Stimulated activated CD4-positive, alpha-beta T cell treated with anti-CD3 and anti-CD28 coated beads, Interleukin-1b, Interleukin-23, amount 100 ng/mL, for 1 hour (primary cell): ENCODE results near the gene UNC45B.
"Not testable (repeated sequence)": the region's sequence is repeated elsewhere in the genome, so short reads cannot be mapped to it uniquely, and the experiment has no call there.

ENCODE experiments used
- DNase-seq, 2 donors: peaks; one replicate each; pipeline ENCODE4 v3.0.0-alpha.2; 2020; ENCODE audit warnings: low read depth in 2 of 2

UNC45B gene

GRCh38 chr17:35142467-35142796, 5.2 kb upstream of the UNC45B start:
- DNase-seq = no peak

- DNase-seq = no peak
Measured at GRCh38 chr17:35144840-35145239, 2.8 kb upstream of the UNC45B start.

DNA sequence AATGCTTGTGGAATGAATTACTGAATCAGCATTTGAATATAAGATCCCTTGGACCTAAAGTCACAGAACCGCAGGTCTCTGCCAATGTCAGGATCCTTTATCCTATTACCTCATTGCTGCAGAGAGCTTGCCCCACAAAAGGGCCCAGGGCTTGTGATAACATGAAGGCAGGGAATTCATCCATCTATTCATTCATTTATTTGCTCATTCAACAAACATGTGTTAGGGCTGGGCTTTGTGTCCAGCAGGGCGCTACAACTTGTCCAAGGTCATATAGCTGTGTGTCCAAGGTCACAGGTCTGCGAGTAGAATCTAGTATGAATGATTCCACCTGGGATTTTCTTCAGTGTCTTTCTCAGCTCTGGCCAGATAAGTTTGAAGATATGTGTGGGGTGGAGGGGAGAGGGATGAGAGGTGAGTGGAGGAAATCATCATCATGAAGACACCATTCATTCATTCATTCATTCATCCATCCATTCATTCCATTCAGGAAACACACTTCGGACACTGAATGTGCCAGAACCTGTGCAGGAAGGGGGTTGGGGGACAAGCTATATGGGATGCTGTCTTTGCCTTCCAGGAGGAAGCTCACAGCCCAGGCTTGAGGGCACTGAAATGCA, 1.3 kb upstream of the UNC45B start:
- DNase-seq = no peak

- DNase-seq = no peak
Measured at GRCh38 chr17:35148144-35148543, 527 bp downstream of the UNC45B start.

GRCh38 chr17:35149941-35150340, 2.3 kb downstream of the UNC45B start:
- DNase-seq = no peak

- not testable (repeated sequence) for DNase-seq
Measured at GRCh38 chr17:35151080-35151479, 3.5 kb downstream of the UNC45B start.

- DNase-seq = no peak
Measured at GRCh38 chr17:35152421-35153140, 5.0 kb downstream of the UNC45B start.

- DNase-seq = no peak
Measured at GRCh38 chr17:35154196-35155165, 6.9 kb downstream of the UNC45B start.

DNA sequence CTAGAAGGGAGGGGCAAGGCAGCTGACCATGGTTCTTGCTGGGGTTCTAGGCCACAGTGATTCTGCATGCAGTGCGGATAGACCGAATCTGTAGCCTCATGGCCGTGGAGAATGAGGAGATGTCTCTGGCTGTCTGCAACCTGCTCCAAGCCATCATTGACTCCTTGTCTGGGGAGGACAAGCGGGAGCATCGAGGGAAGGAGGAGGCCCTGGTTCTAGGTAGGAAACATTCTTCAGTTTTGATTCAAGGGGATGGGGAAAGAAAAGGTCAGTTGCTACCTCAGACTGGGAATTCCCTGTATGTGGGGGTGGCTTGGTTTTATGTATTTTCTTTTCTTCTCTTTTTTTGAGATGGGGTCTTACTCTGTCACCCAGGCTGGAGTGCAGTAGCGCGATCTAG, 7.6 kb downstream of the UNC45B start:
- no peak for DNase-seq

DNA sequence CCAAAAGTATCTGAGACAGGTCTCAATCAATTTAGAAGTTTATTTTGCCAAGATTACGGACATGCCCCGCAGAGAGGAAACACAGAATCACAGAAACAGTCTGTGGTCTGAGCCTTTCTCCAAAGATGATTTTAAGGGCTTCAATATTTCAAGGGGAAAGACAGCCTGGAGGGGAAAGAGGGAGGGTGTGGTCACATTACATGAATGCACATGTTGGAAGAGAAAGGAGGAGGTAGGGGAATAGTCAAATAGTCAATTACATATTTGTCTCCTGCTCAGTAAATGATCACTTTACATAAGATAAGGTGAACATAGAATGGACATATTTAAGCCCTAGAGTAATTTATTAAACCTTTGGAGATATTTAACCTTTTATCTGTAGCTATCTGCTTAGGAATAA, 12.3 kb downstream of the UNC45B start:
- no peak for DNase-seq

- no peak for DNase-seq
Measured at GRCh38 chr17:35160354-35161201, 13.0 kb downstream of the UNC45B start.

- DNase-seq = no peak
Measured at GRCh38 chr17:35161281-35161761, 13.7 kb downstream of the UNC45B start.

- DNase-seq = no peak
Measured at GRCh38 chr17:35162755-35163154, 15.1 kb downstream of the UNC45B start.

- no peak for DNase-seq
Measured at GRCh38 chr17:35163886-35164285, 16.3 kb downstream of the UNC45B start.

GRCh38 chr17:35164716-35165115, 17.1 kb downstream of the UNC45B start:
- DNase-seq = no peak

GRCh38 chr17:35166526-35166925, 18.9 kb downstream of the UNC45B start:
- DNase-seq = no peak

DNA sequence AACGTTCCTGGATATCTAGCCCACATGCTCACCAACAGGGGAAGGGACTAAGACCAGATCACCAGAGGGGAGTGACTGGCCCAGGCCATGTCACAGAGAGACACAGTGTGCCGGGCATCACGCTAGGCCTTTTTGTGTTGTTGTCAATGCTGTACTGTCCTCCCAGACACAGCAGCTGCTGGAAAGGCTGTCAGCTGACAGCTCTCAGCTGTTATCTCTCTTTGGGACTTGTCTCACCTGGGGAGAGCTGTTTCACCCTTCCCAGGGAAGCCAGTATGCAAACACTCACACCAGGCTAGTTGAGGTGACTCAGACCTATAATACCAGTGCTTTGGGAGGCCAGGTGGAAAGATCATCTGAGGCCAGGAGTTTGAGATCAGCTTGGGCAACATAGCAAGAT, 19.4 kb downstream of the UNC45B start:
- no peak for DNase-seq

DNA sequence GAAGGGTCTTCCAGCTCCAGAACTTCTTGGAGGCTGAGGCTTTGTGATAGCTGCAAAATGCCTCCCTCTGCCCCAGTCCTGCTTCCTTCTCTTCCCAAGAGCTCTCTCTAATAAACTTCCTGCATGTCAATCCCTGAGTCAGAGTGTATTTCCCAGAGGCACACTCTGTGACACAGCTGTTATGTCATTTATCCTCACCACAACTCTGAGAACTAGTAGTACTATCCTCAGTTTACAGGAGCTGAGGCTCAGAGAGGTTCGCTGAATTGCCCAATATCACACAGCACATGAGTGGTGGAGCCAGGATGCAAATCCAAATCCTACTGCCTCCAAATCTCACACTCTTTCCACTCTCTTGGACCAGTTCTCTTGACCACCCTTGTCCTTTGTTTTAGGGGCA, 20.0 kb downstream of the UNC45B start:
- no peak for DNase-seq

DNA sequence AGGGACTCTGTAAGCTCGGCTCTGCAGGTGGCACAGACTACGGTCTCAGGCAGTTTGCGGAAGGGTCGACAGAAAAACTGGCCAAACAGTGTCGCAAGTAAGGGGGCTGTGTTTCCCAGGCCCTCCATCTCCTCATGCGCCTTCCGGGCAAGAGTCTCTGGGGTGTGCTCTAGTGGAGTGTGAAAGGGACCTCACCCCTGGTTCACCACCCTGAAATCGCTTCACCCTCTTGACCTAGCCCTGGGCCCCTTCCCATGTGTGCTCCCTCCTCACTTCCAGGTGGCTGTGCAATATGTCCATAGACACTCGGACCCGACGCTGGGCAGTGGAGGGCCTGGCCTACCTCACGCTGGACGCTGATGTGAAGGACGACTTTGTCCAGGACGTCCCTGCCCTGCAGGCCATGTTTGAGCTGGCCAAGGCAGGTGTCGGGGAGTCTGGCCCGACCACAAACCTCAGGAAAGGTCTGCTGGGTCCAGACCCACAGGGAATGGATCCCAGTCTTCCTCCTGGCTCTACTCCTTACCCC, 22.3 kb downstream of the UNC45B start:
- no peak for DNase-seq

- DNase-seq = no peak
Measured at GRCh38 chr17:35170968-35171771, 23.6 kb downstream of the UNC45B start.
